Activated CD4-positive, alpha-beta memory T cell treated with anti-CD3 and anti-CD28 coated beads for 36 hours (primary cell): ENCODE results near the gene OR8B2. TPM values are rescaled to one million over a fixed set of nuclear protein-coding genes. Genes with fewer than 3 reads are reported as not detected.
"Not testable (repeated sequence)": the region's sequence is repeated elsewhere in the genome, so short reads cannot be mapped to it uniquely, and the experiment has no call there.

ENCODE experiments used
- CTCF ChIA-PET: fragments of 350-600 bp; sonication (Branson Sonifier 250); formaldehyde crosslinking; loops from one replicate; lab custom pipeline; 2021; ENCODE audit warnings: antibody characterized with exemption, inconsistent platforms; lab: Charles Lee
- POLR2A ChIA-PET: fragments of 350-600 bp; sonication (Branson Sonifier 250); formaldehyde crosslinking; loops from one replicate; lab custom pipeline; 2021; ENCODE audit warnings: antibody characterized with exemption; lab: Charles Lee
- DNase-seq: peaks from one replicate; pipeline ENCODE4 v3.0.0-alpha.2; 2020
- H3K27ac Mint-ChIP-seq: one replicate; pipeline ENCODE4 v1.8.0; 2021; ENCODE audit warnings: mixed read lengths
- H3K27me3 Mint-ChIP-seq: one replicate; pipeline ENCODE4 v1.8.0; 2021; ENCODE audit warnings: mixed read lengths
- H3K36me3 Mint-ChIP-seq: one replicate; pipeline ENCODE4 v1.8.0; 2021; ENCODE audit warnings: mixed read lengths
- H3K4me1 Mint-ChIP-seq: one replicate; pipeline ENCODE4 v1.8.0; 2021; ENCODE audit warnings: low read depth, mixed read lengths
- H3K4me3 Mint-ChIP-seq: one replicate; pipeline ENCODE4 v1.8.0; 2021; ENCODE audit warnings: mild to moderate bottlenecking, mixed read lengths
- H3K9me3 Mint-ChIP-seq: one replicate; pipeline ENCODE4 v1.8.0; 2021; ENCODE audit warnings: mixed read lengths
- intact Hi-C: fragments of 100-400 bp; cut with micrococcal nuclease; formaldehyde crosslinking; loops from one replicate; pipeline ENCODE4 v1.15.1; 2023
- total RNA-seq, 2 experiments: library from RNA; stranded (reverse); gene quantifications; one replicate each; pipeline ENCODE4 v1.2.3, GENCODE V29; 2021

The OR8B2 gene
- total RNA-seq, 2 experiments from 2014 or later = not detected

- H3K27me3 Mint-ChIP-seq, H3K4me1 Mint-ChIP-seq, intact Hi-C loops, DNase-seq, H3K27ac Mint-ChIP-seq, POLR2A ChIA-PET, CTCF ChIA-PET, H3K9me3 Mint-ChIP-seq, H3K36me3 Mint-ChIP-seq, H3K4me3 Mint-ChIP-seq: not testable (repeated sequence)
Measured at GRCh38 chr11:124382857-124383256, 1.4 kb downstream of the OR8B2 start.

GRCh38 chr11:124380585-124380984 is 3.7 kb downstream of the OR8B2 start:
- intact Hi-C loops = no loop called here
- Mint-ChIP-seq H3K9me3 (no peaks in the 10 kb centered on the region), H3K4me3 (no peak overlapping the region), H3K36me3 (no peaks in the 10 kb centered on the region), H3K4me1 (no peaks in the 10 kb centered on the region), H3K27ac (no peak overlapping the region), H3K27me3 (no peaks in the 10 kb centered on the region)
- no peak for DNase-seq
- CTCF ChIA-PET = no interaction called here
- POLR2A ChIA-PET = no interaction called here

DNA sequence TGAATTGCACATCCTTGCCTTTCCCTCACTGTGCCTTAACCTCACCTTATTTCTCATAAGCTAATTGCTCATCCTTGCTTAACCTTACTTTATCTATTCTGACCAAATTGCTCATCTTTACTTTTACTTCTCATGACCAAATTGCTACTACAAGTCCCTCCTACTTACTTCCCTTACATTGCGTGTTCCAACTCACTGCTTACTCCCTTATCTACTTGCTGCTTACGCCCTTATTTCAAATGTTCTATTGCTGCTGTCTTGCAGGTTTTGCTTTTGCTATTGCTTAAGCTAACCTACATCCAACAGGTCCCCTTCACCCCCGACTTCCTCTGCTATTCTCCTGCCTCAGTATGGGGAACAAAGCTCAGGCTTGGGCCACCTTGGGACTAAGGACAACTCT is 8.0 kb downstream of the OR8B2 start:
- no peak for DNase-seq
- ChIA-PET POLR2A (no interaction called here), CTCF (no interaction called here)
- Mint-ChIP-seq H3K27ac (no peak overlapping the region), H3K4me1 (no peaks in the 10 kb centered on the region), H3K4me3 (no peak overlapping the region), H3K27me3 (no peaks in the 10 kb centered on the region), H3K36me3 (no peaks in the 10 kb centered on the region), H3K9me3 (no peaks in the 10 kb centered on the region)
- intact Hi-C loops = no loop called here

DNA sequence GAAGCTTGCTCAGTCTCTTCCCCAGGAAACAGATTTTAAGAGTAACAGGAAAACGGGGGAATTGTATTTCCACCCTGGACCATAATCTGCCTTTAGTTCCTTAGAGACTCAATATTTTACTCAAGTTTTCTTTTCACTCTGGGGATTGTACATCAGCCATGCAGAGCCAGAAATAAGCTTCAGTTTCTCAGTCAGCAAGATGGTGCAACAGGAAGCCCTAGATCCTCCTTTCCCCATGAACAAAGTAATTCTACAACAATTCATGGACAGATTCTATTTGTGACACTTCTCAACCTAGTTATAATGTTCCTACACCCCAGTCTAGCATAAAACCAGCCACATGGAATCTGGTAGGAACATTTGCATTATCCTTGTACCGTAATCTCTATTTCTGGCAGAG is 24.7 kb downstream of the OR8B2 start:
- POLR2A ChIA-PET = no interaction called here
- Mint-ChIP-seq H3K4me1 (no peaks in the 10 kb centered on the region), H3K36me3 (no peaks in the 10 kb centered on the region), H3K4me3 (no peak overlapping the region), H3K27ac (no peak overlapping the region), H3K9me3 (no peaks in the 10 kb centered on the region), H3K27me3 (peaks cover 5% of the 10 kb centered on the region)
- CTCF ChIA-PET = interaction anchor here (0.8 kb wide), 1 partner anchor 43 kb away, joined by 6 read pairs; no protein-coding TSS in a partner anchor
- intact Hi-C loops = no loop called here
- DNase-seq = no peak

DNA sequence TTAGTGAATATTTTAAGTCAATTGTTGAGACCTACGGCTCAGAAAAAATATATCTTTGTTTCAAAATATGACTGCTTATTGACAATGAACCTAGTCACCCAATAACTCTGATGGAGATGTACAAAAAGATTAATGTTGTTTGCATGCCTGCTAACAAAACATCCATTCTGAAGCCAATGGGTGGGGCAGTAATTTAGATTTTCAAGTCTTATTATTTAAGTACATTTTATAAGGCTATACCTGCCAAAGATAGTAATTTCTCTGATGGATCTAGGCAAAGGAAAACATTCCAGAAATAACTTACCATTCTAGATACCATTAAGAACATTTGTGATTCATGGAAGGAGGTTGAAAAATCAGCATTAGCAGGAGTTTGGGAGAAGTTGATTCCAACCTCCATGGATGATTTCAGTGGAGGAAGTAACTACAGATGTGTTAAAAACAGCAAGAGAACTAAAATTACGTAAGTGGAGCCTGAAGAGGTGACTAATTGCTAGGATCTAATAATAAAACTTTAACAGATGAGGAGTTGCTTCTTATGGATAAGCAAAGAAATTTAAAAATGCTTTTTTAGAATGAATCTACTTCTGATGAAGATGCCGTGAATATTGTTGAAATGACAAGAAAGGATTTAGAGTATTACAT is 37.9 kb downstream of the OR8B2 start:
- POLR2A ChIA-PET = no interaction called here
- DNase-seq = no peak
- peaks cover 3% of the 10 kb centered on the region for H3K9me3 Mint-ChIP-seq
- H3K27ac Mint-ChIP-seq = no peak overlapping the region
- H3K27me3 Mint-ChIP-seq = no peaks in the 10 kb centered on the region
- H3K4me1 Mint-ChIP-seq = no peaks in the 10 kb centered on the region
- no peaks in the 10 kb centered on the region for H3K36me3 Mint-ChIP-seq
- no peak overlapping the region for H3K4me3 Mint-ChIP-seq
- intact Hi-C loops = no loop called here
- CTCF ChIA-PET = no interaction called here

- Mint-ChIP-seq H3K4me1 (no peaks in the 10 kb centered on the region), H3K27me3 (no peaks in the 10 kb centered on the region), H3K4me3 (no peak overlapping the region), H3K36me3 (no peaks in the 10 kb centered on the region), H3K27ac (no peak overlapping the region), H3K9me3 (peaks cover 2% of the 10 kb centered on the region)
- ChIA-PET POLR2A (no interaction called here), CTCF (no interaction called here)
- DNase-seq = no peak
- intact Hi-C loops = no loop called here
Measured at GRCh38 chr11:124344346-124344745, 40.0 kb downstream of the OR8B2 start.

DNA sequence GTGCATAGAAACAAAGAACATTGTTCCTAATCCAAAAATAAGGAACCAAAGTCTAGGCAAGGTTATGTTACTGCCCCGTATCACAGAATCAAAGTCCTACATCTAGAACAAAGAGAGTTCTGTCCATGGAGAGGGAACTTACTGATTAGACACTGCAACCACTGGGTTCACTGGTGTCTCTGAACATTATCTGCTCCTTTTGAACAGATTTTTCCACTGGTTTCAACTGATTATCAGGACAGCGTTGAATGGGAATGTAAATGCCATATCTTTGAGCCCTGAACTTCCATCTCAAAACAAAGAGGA is 44.2 kb downstream of the OR8B2 start:
- Mint-ChIP-seq H3K27me3 (no peaks in the 10 kb centered on the region), H3K9me3 (no peaks in the 10 kb centered on the region), H3K4me3 (no peak overlapping the region), H3K27ac (no peak overlapping the region), H3K4me1 (no peaks in the 10 kb centered on the region), H3K36me3 (no peaks in the 10 kb centered on the region)
- DNase-seq = no peak
- POLR2A ChIA-PET = no interaction called here
- CTCF ChIA-PET = no interaction called here
- intact Hi-C loops = no loop called here

- ChIA-PET POLR2A (no interaction called here), CTCF (no interaction called here)
- intact Hi-C loops = no loop called here
- H3K27me3 Mint-ChIP-seq = no peaks in the 10 kb centered on the region
- no peak overlapping the region for H3K27ac Mint-ChIP-seq
- H3K9me3 Mint-ChIP-seq = no peaks in the 10 kb centered on the region
- no peaks in the 10 kb centered on the region for H3K36me3 Mint-ChIP-seq
- no peak for DNase-seq
- H3K4me3 Mint-ChIP-seq = no peak overlapping the region
- H3K4me1 Mint-ChIP-seq = no peaks in the 10 kb centered on the region
Measured at GRCh38 chr11:124339396-124340141, 44.7 kb downstream of the OR8B2 start.

Other genes starting within 250 kb of the OR8B2 start
- not detected for gene OR10D3, start 201.2 kb downstream of the OR8B2 start, total RNA-seq
- not detected for gene OR8G1, start 143.4 kb downstream of the OR8B2 start, total RNA-seq
- gene OR8G5, start 128.1 kb downstream of the OR8B2 start, total RNA-seq = not detected
- gene OR8D1, start 70.5 kb downstream of the OR8B2 start, total RNA-seq = not detected
- gene OR8D2, start 64.3 kb downstream of the OR8B2 start, total RNA-seq = not detected
- gene OR8B3, start 14.5 kb upstream of the OR8B2 start, total RNA-seq = not detected
- not detected for gene OR8B4, start 40.4 kb upstream of the OR8B2 start, total RNA-seq
- not detected for gene OR8B8, start 61.2 kb upstream of the OR8B2 start, total RNA-seq
- not detected for gene OR8B12, start 159.2 kb upstream of the OR8B2 start, total RNA-seq
- not detected for gene OR8A1, start 185.5 kb upstream of the OR8B2 start, total RNA-seq
- not detected for gene PANX3, start 226.9 kb upstream of the OR8B2 start, total RNA-seq
- gene TBRG1, start 238.4 kb upstream of the OR8B2 start, total RNA-seq = 10 to 100 TPM; 33.5 to 34.5 TPM